Right lobe of liver (tissue), 6 donors: Measurements from ENCODE around the gene MORN2. TPM values are rescaled to one million over a fixed set of nuclear protein-coding genes. Genes with fewer than 3 reads are reported as not detected.

Experiments
- ATAC-seq, 4 donors: fragments of 200-7000 bp; cut with Tn5 transposase; one replicate each; pipeline ENCODE4 v1.9.1; 2020; ENCODE audit warnings: mild to moderate bottlenecking in 4 of 4, moderate library complexity in 4 of 4
- DNase-seq, 3 donors: peaks; one replicate each; pipeline ENCODE4 v3.0.0-alpha.2; 2020
- H3K27ac ChIP-seq, 3 donors: fragments of 200-600 bp; one replicate each; pipeline ENCODE4 v1.8.0; 2022
- H3K27me3 ChIP-seq, 2 donors: fragments of 200-600 bp; one replicate each; pipeline ENCODE4 v1.8.0; 2022
- H3K36me3 ChIP-seq, 4 donors: fragments of 200-600 bp; sonication (generic) in 1 of 4; one replicate each; pipeline versions ENCODE4 v1.5.1 to v1.8.0; 2017 to 2022; ENCODE audit warnings: control low read depth in 1 of 4
- H3K4me1 ChIP-seq, 4 donors: fragments of 200-600 bp; sonication (generic) in 1 of 4; one replicate each; pipeline versions ENCODE4 v1.5.1 to v1.8.0; 2017 to 2022; ENCODE audit warnings: control low read depth in 1 of 4
- H3K4me3 ChIP-seq, 3 donors: fragments of 200-600 bp; one replicate each; pipeline ENCODE4 v1.8.0; 2022
- H3K9me3 ChIP-seq, 4 donors: fragments of 200-600 bp; sonication (generic) in 1 of 4; one replicate each; pipeline versions ENCODE4 v1.5.1 to v1.8.0; 2017 to 2022; ENCODE audit warnings: control low read depth in 1 of 4
- CTCF ChIP-seq, 4 donors: fragments of 200-600 bp in 3 of 4; fragments of 450-650 bp in 1 of 4; IDR thresholded peaks; one replicate each; pipeline versions ENCODE4 v1.5.1 to v1.8.0; 2016 to 2022; ENCODE audit warnings: antibody characterized with exemption in 4 of 4, mild to moderate bottlenecking in 2 of 4
- POLR2A ChIP-seq: fragments of 450-650 bp; IDR thresholded peaks from one replicate; pipeline ENCODE4 v1.6.1; 2017; ENCODE audit warnings: antibody characterized with exemption, mild to moderate bottlenecking
- WGBS: methylation state at CpG from one replicate; pipeline ENCODE4 v1.1.6; 2018; ENCODE audit warnings: low coverage, low lambda C conversion rate; ENCODE audit not compliant: insufficient coverage; ENCODE audit errors: missing lambda C conversion rate; 5-methylcytosine and 5-hydroxymethylcytosine counted together
- intact Hi-C, 2 donors: fragments of 100-400 bp; cut with DNase I; formaldehyde crosslinking; loops; one replicate each; pipeline versions ENCODE4 v1.11.2 to v1.14.1; 2022
- total RNA-seq, 6 experiments: library from RNA; depleted of rRNA in 2 of 6; stranded (reverse); fragments of >200 nt in 2 of 6; fragmentation: NEBNext Ultra II Directional in 3 of 6; extraction: Animal tissue kit (Norgen Biotek cat#: 25700) in 3 of 6; gene quantifications; one replicate each; pipeline versions ENCODE4 v1.1.0 to v1.2.4, GENCODE V29; 2016 to 2023
- donor health status: DM: no; HTN: yes; CAD: no.
- donor health status: DM: no; HTN: no; CAD: no.
- donor health status: DM: no; HTN: no; CAD: no.
- donor health status: DM: no; HTN: yes; CAD: no.
- donor health status: DM: no; HTN: yes; CAD: no.

The MORN2 gene
- total RNA-seq, 6 experiments from 2014 or later, result 4.1 to 8.1 (median 5.0) TPM

- no peaks in the 10 kb centered on the region for H3K9me3 ChIP-seq
- no peak overlapping the region for H3K27ac ChIP-seq
- no peaks in the 10 kb centered on the region for H3K27me3 ChIP-seq
- ATAC-seq, result no peak
- intact Hi-C loops, result no loop called here
- no peaks in the 10 kb centered on the region for H3K36me3 ChIP-seq
- TF ChIP-seq POLR2A (no peak), CTCF (IDR thresholded peaks at IDR 0.05) (no peak)
- H3K4me3 ChIP-seq, result no peak overlapping the region
- no peaks in the 10 kb centered on the region for H3K4me1 ChIP-seq
- DNase-seq, result no peak
Measured at GRCh38 chr2:38889045-38889444, 13.3 kb downstream of the MORN2 start.

- no peaks in the 10 kb centered on the region for H3K27me3 ChIP-seq
- DNase-seq (no peak), ATAC-seq (no peak)
- TF ChIP-seq POLR2A (no peak), CTCF (IDR thresholded peaks at IDR 0.05) (no peak)
- no peaks in the 10 kb centered on the region for H3K9me3 ChIP-seq
- no peak within 1 kb of the TSS for H3K4me3 ChIP-seq
- H3K4me1 ChIP-seq, result no peaks in the 10 kb centered on the region
- WGBS, result 79% methylated on average over 3 of the region's 3 CpGs
- no peaks in the 10 kb centered on the region for H3K36me3 ChIP-seq
- intact Hi-C loops, result no loop called here
- H3K27ac ChIP-seq, result no peak within 1 kb of the TSS
Measured at GRCh38 chr2:38889575-38889974, 13.8 kb downstream of the MORN2 start, which contains the start of gene ARHGEF33. Gene ARHGEF33, plus strand, starts transcription at chr2:38889875. Its CDS starts 29,573 bp downstream, at chr2:38919448.

GRCh38 chr2:38892819-38893218 is 17.0 kb downstream of the MORN2 start:
- Histone ChIP-seq H3K9me3 (no peaks in the 10 kb centered on the region), H3K27me3 (no peaks in the 10 kb centered on the region), H3K4me1 (no peaks in the 10 kb centered on the region), H3K4me3 (no peak overlapping the region), H3K27ac (no peak overlapping the region), H3K36me3 (no peaks in the 10 kb centered on the region)
- TF ChIP-seq CTCF (IDR thresholded peaks at IDR 0.05), result no peak
- TF ChIP-seq POLR2A, result no peak
- DNase-seq (no peak), ATAC-seq (no peak)
- intact Hi-C loops, result no loop called here

DNA sequence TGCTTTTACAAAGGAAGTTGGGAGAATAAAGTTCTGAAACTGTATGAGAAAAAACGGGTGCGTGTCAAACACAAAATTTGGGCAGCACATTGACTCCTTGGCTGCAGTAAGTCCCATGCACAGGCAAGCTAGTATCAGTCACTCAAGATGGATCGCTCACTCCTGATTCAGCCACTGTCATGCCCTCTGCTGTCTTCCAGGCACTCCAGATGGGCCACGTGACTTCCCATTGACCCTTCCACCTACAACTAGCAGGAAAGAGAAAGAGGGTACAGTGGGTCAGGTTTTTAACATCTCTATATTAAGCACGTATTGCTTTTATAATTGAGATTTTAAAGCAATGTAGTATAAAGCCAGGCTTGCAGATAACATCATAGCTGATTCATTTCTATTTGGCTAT is 22.5 kb downstream of the MORN2 start:
- WGBS, result 74% methylated on average over 4 of the region's 5 CpGs
- no peaks in the 10 kb centered on the region for H3K9me3 ChIP-seq
- ATAC-seq (no peak), DNase-seq (no peak)
- H3K4me3 ChIP-seq, result no peak overlapping the region
- H3K27ac ChIP-seq, result no peak overlapping the region
- intact Hi-C loops, result no loop called here
- no peaks in the 10 kb centered on the region for H3K36me3 ChIP-seq
- H3K4me1 ChIP-seq, result no peaks in the 10 kb centered on the region
- no peak for TF ChIP-seq CTCF (IDR thresholded peaks at IDR 0.05)
- no peak for TF ChIP-seq POLR2A
- no peaks in the 10 kb centered on the region for H3K27me3 ChIP-seq

- intact Hi-C loops, result no loop called here
- Histone ChIP-seq H3K9me3 (no peaks in the 10 kb centered on the region), H3K27me3 (no peaks in the 10 kb centered on the region), H3K4me3 (no peak overlapping the region), H3K36me3 (no peaks in the 10 kb centered on the region), H3K4me1 (no peaks in the 10 kb centered on the region), H3K27ac (no peak overlapping the region)
- ATAC-seq, result no peak
- 40% methylated on average over 1 of the region's 1 CpG for WGBS
- TF ChIP-seq POLR2A, result no peak
- no peak for TF ChIP-seq CTCF (IDR thresholded peaks at IDR 0.05)
- DNase-seq, result no peak
Measured at GRCh38 chr2:38900726-38901125, 24.9 kb downstream of the MORN2 start.
